ENCODE measurements around the gene IFNLR1.

Gene IFNLR1

DNA sequence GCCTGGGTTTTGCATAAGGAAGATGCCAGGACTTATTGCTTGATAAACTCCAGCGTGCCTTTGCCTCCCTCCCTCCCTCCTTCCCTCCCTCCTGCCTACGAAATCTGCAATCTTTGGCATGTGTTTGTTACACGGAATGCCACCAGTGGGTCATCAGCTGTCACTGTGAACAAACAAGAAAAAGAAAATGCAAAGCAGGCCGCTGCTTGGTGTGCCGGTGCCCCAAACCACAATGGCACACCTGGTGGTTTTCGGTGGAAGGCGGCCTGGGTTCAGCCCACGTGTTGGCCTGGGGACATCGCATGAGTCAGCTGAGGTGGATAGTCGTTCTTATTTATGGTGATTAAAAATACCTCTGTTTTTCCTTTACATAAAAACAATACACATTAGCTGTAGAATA lies 16.3 kb upstream of the IFNLR1 start:
- no peak for TF ChIP-seq CTCF (IDR thresholded peaks at IDR 0.05; ENCODE audit: insufficient read depth, low read length, poor library complexity, severe bottlenecking)
- peak; percentile 77 for DNase-seq (ENCODE audit: extremely low read depth, insufficient read length)
- Histone ChIP-seq H3K27me3 (replicated peaks; ENCODE audit: control insufficient read depth, insufficient read depth, low read length) (no peaks in the 10 kb centered on the region), H3K4me3 (replicated peaks; ENCODE audit: low read depth, low read length) (no peak overlapping the region; the same call in 1 of the 2 replicates), H3K36me3 (ENCODE audit: control insufficient read depth, insufficient read depth, low read length) (no peaks in the 10 kb centered on the region)

GRCh38 chr1:24202987-24203386 lies 15.9 kb upstream of the IFNLR1 start:
- H3K36me3 ChIP-seq (ENCODE audit: control insufficient read depth, insufficient read depth, low read length): no peaks in the 10 kb centered on the region
- no peak for TF ChIP-seq CTCF (IDR thresholded peaks at IDR 0.05; ENCODE audit: insufficient read depth, low read length, poor library complexity, severe bottlenecking)

DNA sequence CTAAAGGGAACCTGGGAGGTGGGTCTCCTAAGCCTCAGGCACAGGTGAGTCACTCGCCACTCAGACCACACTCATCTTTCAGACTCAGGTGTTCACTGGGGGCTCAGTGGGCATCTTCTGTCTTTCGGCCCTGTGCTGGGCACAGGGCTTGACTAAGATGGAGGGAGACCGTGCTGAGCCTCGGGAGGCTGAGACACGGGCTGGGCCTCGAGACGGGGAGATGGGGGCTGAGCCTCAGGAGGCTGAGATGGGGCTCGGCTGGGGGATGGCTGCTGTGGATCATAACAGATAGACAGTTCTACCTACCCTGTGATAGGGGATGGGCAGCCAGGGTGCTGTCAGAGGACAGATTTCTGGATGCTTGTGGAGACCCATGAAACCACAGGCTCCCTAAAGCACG lies 15.5 kb upstream of the IFNLR1 start:
- TF ChIP-seq CTCF (IDR thresholded peaks at IDR 0.05; ENCODE audit: insufficient read depth, low read length, poor library complexity, severe bottlenecking): no peak

More at GRCh38 chr1:24202987-24203386, 15.9 kb upstream of the IFNLR1 start:
- H3K27me3 ChIP-seq (replicated peaks; ENCODE audit: control insufficient read depth, insufficient read depth, low read length): no peaks in the 10 kb centered on the region
- no peak overlapping the region; the same call in 1 of the 2 replicates for H3K4me3 ChIP-seq (replicated peaks; ENCODE audit: low read depth, low read length)
- no peak for DNase-seq (ENCODE audit: extremely low read depth, insufficient read length)

DNA sequence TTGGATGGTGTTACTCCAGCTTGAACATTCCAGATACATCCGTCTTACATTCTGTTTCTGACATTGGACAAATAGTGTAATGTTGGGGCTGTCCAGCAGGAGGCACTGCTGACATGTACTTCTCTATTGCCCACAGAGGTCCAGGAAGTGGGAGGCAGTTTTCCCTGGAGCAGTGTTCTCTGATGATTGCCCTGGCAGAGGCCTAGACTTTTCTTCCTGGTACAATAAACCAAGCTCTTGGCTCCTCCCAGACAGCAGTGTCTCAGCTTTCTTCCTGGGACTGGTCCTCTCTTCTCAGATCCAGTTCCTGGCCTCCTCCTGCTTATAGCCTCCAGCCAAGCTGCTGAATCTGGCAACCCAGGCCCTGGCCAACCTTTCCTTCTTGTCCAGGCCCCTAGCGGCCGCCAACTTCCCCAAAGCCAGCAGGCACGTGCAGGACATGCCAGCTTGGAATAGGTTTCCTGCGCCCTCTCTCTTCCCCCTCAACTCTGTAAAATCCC lies 14.9 kb upstream of the IFNLR1 start:
- DNase-seq (ENCODE audit: extremely low read depth, insufficient read length): no peak
- no peaks in the 10 kb centered on the region for H3K36me3 ChIP-seq (ENCODE audit: control insufficient read depth, insufficient read depth, low read length)
- peak; percentile 82 for TF ChIP-seq CTCF (IDR thresholded peaks at IDR 0.05; ENCODE audit: insufficient read depth, low read length, poor library complexity, severe bottlenecking)
- no peak overlapping the region for H3K4me3 ChIP-seq (replicated peaks; ENCODE audit: low read depth, low read length)
- no peaks in the 10 kb centered on the region for H3K27me3 ChIP-seq (replicated peaks; ENCODE audit: control insufficient read depth, insufficient read depth, low read length)

More for the DNA sequence above, 15.5 kb upstream of the IFNLR1 start:
- Histone ChIP-seq H3K36me3 (ENCODE audit: control insufficient read depth, insufficient read depth, low read length) (no peaks in the 10 kb centered on the region), H3K4me3 (replicated peaks; ENCODE audit: low read depth, low read length) (no peak overlapping the region), H3K27me3 (replicated peaks; ENCODE audit: control insufficient read depth, insufficient read depth, low read length) (no peaks in the 10 kb centered on the region)
- no peak for DNase-seq (ENCODE audit: extremely low read depth, insufficient read length)

DNA sequence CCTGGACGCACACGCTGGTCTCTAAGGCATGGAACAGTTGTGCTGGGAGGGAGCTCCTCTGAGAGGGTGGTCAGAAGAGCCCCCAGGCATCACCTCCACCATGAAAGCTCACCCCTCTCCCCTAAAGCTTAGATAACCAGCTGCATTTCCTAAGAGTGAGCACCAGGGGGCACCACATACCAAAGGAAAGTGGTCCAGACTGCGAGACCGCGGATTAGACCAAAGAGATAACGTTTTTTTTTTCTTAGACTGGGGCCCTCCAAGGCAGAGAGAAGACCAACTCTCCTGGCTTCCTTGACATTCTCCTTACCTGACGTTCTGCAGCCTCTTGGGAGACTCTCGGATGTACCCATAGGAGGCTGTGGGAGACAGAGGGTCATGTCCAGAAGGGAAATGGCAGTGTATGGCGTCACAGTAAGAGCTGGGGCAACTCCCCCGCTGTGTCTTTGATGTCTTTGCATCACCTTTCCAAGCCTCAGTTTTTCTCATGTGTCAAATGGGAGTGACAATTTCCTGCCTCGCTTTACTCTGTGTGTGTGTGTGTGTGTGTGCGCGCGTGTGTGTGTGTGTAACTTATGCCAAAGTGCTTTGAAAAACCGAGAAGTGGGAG lies 12.3 kb upstream of the IFNLR1 start:
- H3K27me3 ChIP-seq (replicated peaks; ENCODE audit: control insufficient read depth, insufficient read depth, low read length): no peaks in the 10 kb centered on the region
- H3K36me3 ChIP-seq (ENCODE audit: control insufficient read depth, insufficient read depth, low read length): no peaks in the 10 kb centered on the region
- no peak for DNase-seq (ENCODE audit: extremely low read depth, insufficient read length)
- peak; percentile 78 for TF ChIP-seq CTCF (IDR thresholded peaks at IDR 0.05; ENCODE audit: insufficient read depth, low read length, poor library complexity, severe bottlenecking)
- H3K4me3 ChIP-seq (replicated peaks; ENCODE audit: low read depth, low read length): no peak overlapping the region; the same call in 1 of the 2 replicates
